Measurements from ENCODE around the gene BIN1. TPM values are rescaled to one million over a fixed set of nuclear protein-coding genes. Genes with fewer than 3 reads are reported as not detected.

The BIN1 gene
- total RNA-seq, 6 donors from 2014 or later: 32.3 to 57.0 (median 42.9) TPM

- TF ChIP-seq POLR2AphosphoS5 (IDR thresholded peaks at IDR 0.05): peak in 1 of 2 donors; percentile 20
- peak in 1 of 4 donors; percentile 7 for TF ChIP-seq POLR2A (IDR thresholded peaks at IDR 0.05)
- TF ChIP-seq CTCF (IDR thresholded peaks at IDR 0.05): no peak
- TF ChIP-seq EP300 (IDR thresholded peaks at IDR 0.05): peak in 1 of 4 donors; percentile 49
- Histone ChIP-seq H3K27ac (peak overlapping the region; percentile 16 to 78 (median 63)), H3K9me3 (no peaks in the 10 kb centered on the region), H3K27me3 (no peaks in the 10 kb centered on the region), H3K4me3 (peak overlapping the region in 3 of 4 donors; percentile 9 to 27 (median 22)), H3K4me1 (peaks cover 57 to 75% (median 63%) of the 10 kb centered on the region in 4 donors), H3K36me3 (no peaks in the 10 kb centered on the region)
- DNase-seq: peak; percentile 69 to 82
- WGBS, 2 donors: 64% methylated on average over 23 of the region's 24 CpGs; no CpG with 5 or more reads in 1 of the 2 donors
- peak in 1 of 2 donors; percentile 4 for ATAC-seq (ENCODE audit: low FRiP score in 2 of 2)
Measured at GRCh38 chr2:127080938-127081755, 25.8 kb downstream of the BIN1 start.

- DNase-seq (peak; percentile 32 to 51), ATAC-seq (ENCODE audit: low FRiP score in 2 of 2) (no peak)
- Histone ChIP-seq H3K36me3 (no peaks in the 10 kb centered on the region), H3K27ac (peak overlapping the region; percentile 16 to 78 (median 63)), H3K4me1 (peaks cover 49 to 67% (median 56%) of the 10 kb centered on the region in 4 donors), H3K27me3 (no peaks in the 10 kb centered on the region), H3K4me3 (peak overlapping the region in 2 of 4 donors; percentile 22 to 27), H3K9me3 (no peaks in the 10 kb centered on the region)
- WGBS, 2 donors: 58 to 71% methylated on average over 7 to 13 of the region's 14 CpGs
- no peak for TF ChIP-seq CTCF (IDR thresholded peaks at IDR 0.05)
- TF ChIP-seq POLR2A (IDR thresholded peaks at IDR 0.05): no peak
- TF ChIP-seq EP300 (IDR thresholded peaks at IDR 0.05): no peak
- TF ChIP-seq POLR2AphosphoS5 (IDR thresholded peaks at IDR 0.05): no peak
Measured at GRCh38 chr2:127080226-127080937, 26.6 kb downstream of the BIN1 start.

GRCh38 chr2:127079358-127079920, 27.5 kb downstream of the BIN1 start:
- ATAC-seq (ENCODE audit: low FRiP score in 2 of 2): no peak
- TF ChIP-seq EP300 (IDR thresholded peaks at IDR 0.05) (no peak), CTCF (IDR thresholded peaks at IDR 0.05) (no peak), POLR2A (IDR thresholded peaks at IDR 0.05) (no peak), POLR2AphosphoS5 (IDR thresholded peaks at IDR 0.05) (no peak)
- no peak overlapping the region for H3K27ac ChIP-seq
- H3K9me3 ChIP-seq: no peaks in the 10 kb centered on the region
- H3K27me3 ChIP-seq: no peaks in the 10 kb centered on the region
- WGBS, 2 donors: 89 to 98% methylated on average over 5 to 6 of the region's 6 CpGs
- H3K4me3 ChIP-seq: no peak overlapping the region
- no peak for DNase-seq
- H3K4me1 ChIP-seq: peaks cover 40 to 58% (median 47%) of the 10 kb centered on the region in 4 donors
- no peaks in the 10 kb centered on the region for H3K36me3 ChIP-seq

- Histone ChIP-seq H3K4me3 (no peak overlapping the region), H3K36me3 (no peaks in the 10 kb centered on the region), H3K4me1 (peaks cover 33 to 51% (median 40%) of the 10 kb centered on the region in 4 donors), H3K27ac (no peak overlapping the region), H3K27me3 (no peaks in the 10 kb centered on the region), H3K9me3 (no peaks in the 10 kb centered on the region)
- TF ChIP-seq POLR2A (IDR thresholded peaks at IDR 0.05): no peak
- TF ChIP-seq POLR2AphosphoS5 (IDR thresholded peaks at IDR 0.05): no peak
- TF ChIP-seq EP300 (IDR thresholded peaks at IDR 0.05): no peak
- no peak for TF ChIP-seq CTCF (IDR thresholded peaks at IDR 0.05)
- 62 to 80% methylated on average over 4 to 5 of the region's 5 CpGs for WGBS, 2 donors
- ATAC-seq (ENCODE audit: low FRiP score in 2 of 2): no peak
- DNase-seq: no peak
Measured at GRCh38 chr2:127078666-127079270, 28.2 kb downstream of the BIN1 start.
